GM13977 (cell line): ENCODE results near the gene OGN.

Source experiments
- DNase-seq: peaks from one replicate; pipeline ENCODE4 v3.0.0; 2012; ENCODE audit warnings: low spot score
- CTCF ChIP-seq: IDR thresholded peaks from 2 replicates; pipeline ENCODE4 v1.5.1; 2012; ENCODE audit warnings: mild to moderate bottlenecking, control low read depth; ENCODE audit not compliant: insufficient read depth; ENCODE audit errors: extremely low read depth, missing control alignments
- in situ Hi-C: fragments of 300-500 bp; cut with MboI; formaldehyde crosslinking; loops from one replicate; pipeline ENCODE4 v1.12.0; 2022; ENCODE audit warnings: low sequenced_read_pairs, low pct_unique_long_range_greater_than_20kb, mixed read lengths, inconsistent platforms; ENCODE audit not compliant: unreplicated experiment

OGN gene

GRCh38 chr9:92393686-92394085, 10.7 kb downstream of the OGN start:
- no peak for DNase-seq
- in situ Hi-C loops = no loop called here
- TF ChIP-seq CTCF = no peak

GRCh38 chr9:92392690-92393089, 11.7 kb downstream of the OGN start:
- in situ Hi-C loops = no loop called here
- DNase-seq = no peak
- no peak for TF ChIP-seq CTCF

- no peak for DNase-seq
- TF ChIP-seq CTCF = no peak
- in situ Hi-C loops = no loop called here
Measured at GRCh38 chr9:92385953-92386352, 18.4 kb downstream of the OGN start.

- no peak for DNase-seq
- in situ Hi-C loops = no loop called here
- TF ChIP-seq CTCF = no peak
Measured at GRCh38 chr9:92385477-92385876, 18.9 kb downstream of the OGN start.

- in situ Hi-C loops = no loop called here
- no peak for TF ChIP-seq CTCF
Measured at GRCh38 chr9:92385001-92385400, 19.4 kb downstream of the OGN start.

GRCh38 chr9:92384375-92384774, 20.0 kb downstream of the OGN start:
- no peak for DNase-seq
- in situ Hi-C loops = no loop called here
- no peak for TF ChIP-seq CTCF

More at GRCh38 chr9:92385001-92385400, 19.4 kb downstream of the OGN start:
- no peak for DNase-seq

- in situ Hi-C loops = no loop called here
- no peak for DNase-seq
- no peak for TF ChIP-seq CTCF
Measured at GRCh38 chr9:92381775-92382174, 22.6 kb downstream of the OGN start.
